HuH-7 (cell line): ENCODE results near the gene FLT3LG.
"Not testable (repeated sequence)": the region's sequence is repeated elsewhere in the genome, so short reads cannot be mapped to it uniquely, and the experiment has no call there.

Experiments
- DNase-seq: peaks from one replicate; pipeline ENCODE4 v3.0.0; 2011; ENCODE audit warnings: low spot score

Gene FLT3LG

DNA sequence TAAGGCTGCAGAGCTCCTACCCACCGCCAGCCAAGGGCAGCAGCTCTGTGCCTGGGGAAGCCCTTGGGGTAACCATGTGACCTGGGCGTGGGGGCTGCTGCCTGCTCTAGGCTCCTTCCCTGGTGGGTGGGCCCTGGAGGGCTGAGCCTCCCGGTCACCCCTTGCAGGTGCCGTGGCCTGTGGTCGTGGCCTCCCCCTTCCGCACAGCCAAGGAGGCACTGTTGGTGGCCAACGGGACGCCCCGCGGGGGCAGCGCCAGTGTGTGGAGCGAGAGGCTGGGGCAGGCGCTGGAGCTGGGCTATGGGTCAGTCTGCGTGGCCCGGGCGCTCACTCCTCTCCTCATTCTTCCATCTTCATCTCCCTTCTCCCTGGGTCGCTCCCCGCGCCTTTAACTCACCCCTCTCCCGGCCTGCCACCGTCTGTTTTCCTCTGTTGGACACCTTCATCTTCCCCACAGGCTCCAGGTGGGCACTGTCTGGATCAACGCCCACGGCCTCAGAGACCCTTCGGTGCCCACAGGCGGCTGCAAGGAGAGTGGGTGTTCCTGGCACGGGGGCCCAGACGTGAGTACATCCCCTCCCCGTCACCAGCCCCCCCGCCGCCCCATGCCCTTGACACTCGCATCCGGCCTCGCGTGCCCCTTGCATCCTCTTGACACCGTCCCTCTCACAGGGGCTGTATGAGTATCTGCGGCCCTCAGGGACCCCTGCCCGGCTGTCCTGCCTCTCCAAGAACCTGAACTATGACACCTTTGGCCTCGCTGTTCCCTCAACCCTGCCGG lies 9.9 kb upstream of the FLT3LG start:
- DNase-seq: no peak

GRCh38 chr19:49465371-49465770 lies 8.6 kb upstream of the FLT3LG start:
- no peak for DNase-seq

- no peak for DNase-seq
These were observed 5.8 kb upstream of the FLT3LG start for GRCh38 chr19:49468199-49468598.

GRCh38 chr19:49468746-49469447 lies 5.1 kb upstream of the FLT3LG start:
- DNase-seq: no peak

- DNase-seq: no peak
These were observed 4.0 kb upstream of the FLT3LG start for GRCh38 chr19:49469828-49470614.

DNA sequence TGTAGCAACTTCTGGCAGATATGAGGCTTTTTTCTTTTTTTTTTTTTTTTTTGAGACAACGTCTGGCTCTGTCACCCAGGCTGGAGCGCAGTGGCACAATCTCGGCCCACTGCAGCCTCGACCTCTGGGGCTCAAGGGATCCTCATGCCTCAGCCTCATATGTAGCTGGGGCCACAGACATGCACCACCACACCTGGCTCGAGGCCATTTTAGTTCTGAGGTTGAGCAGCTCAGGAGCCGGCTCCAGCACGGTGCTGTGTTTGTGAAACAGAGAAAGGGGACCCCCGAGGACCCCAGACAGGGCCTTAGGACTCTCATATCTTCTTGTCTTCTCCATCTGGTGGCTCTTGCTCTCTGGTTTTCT lies 3.4 kb upstream of the FLT3LG start:
- no peak for DNase-seq

- DNase-seq: no peak
These were observed 1.1 kb upstream of the FLT3LG start for GRCh38 chr19:49472936-49473335.

DNA sequence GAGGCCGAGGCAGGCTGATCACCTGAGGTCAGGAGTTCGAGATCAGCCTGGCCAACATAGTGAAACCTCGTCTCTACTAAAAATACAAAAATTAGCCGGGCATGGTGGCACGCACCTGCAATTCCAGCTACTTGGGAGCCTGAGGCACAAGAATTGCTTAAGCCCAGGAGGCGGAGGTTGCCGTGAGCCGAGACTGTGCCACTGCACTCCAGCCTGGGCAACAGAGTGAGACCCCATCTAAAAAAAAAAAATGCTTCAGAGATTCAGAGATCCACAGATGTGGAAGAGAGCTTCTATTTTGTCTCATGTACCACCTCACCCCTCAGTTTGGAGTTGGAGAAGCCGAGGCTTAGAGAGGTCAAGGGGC lies 531 bp upstream of the FLT3LG start:
- not testable (repeated sequence) for DNase-seq

- no peak for DNase-seq
These were observed 518 bp downstream of the FLT3LG start for GRCh38 chr19:49474542-49474924.

GRCh38 chr19:49475191-49475917 lies 1.3 kb downstream of the FLT3LG start:
- no peak for DNase-seq

DNA sequence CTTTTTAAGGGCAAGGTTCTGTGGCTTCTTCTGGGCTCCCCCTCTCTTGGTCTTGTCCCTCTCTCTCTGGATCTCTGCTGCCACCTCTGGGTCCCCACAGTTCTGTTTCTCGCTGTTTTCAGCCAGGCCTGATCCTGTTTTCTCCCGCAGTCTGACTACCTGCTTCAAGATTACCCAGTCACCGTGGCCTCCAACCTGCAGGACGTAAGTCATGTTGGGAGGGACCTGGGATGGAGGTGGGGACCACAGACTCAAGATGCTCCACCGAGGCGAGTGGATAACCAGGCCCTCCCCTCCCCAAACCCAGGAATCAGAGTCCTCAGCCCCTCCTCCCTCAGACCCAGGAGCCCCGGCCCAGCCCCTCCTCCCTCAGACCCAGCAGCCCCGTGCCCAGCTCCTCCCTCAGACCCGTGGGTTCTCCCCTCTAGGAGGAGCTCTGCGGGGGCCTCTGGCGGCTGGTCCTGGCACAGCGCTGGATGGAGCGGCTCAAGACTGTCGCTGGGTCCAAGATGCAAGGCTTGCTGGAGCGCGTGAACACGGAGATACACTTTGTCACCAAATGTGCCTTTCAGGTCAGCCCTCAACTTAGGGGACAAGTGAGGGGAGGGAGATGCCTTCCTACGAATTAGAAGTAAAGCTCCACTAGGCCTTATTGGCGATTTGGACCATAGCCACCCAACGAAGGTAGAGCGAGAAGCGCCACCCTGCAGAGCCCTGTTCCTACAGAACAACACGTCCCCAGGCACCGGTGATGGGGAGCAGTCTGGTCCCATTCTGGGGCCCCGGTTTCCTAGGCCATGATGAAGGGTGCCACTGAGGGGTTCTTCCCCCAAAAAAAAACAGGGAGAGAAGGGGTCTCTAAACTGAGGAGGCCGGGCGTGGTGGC lies 2.2 kb downstream of the FLT3LG start:
- DNase-seq: peak; percentile 91

DNA sequence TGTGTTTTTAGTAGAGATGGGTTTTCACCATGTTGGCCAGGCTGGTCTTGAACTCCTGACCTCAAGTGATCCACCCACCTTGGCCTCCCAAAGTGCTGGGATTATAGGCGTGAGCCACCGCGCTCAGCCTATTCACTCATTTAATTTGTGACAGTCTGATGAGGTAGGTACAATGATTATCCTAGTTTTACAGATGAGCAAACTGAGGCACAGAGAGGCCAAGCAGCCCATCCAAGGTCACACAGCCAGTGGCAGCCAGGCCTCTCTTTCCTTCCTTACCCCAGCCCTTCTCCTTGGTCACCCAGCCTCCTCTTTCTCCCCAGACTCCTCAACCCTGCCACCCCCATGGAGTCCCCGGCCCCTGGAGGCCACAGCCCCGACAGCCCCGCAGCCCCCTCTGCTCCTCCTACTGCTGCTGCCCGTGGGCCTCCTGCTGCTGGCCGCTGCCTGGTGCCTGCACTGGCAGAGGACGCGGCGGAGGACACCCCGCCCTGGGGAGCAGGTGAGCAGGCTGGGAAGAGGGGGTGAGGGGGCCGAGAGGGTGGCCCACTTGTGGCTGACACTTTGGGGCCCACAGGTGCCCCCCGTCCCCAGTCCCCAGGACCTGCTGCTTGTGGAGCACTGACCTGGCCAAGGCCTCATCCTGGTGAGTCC lies 6.1 kb downstream of the FLT3LG start:
- no peak for DNase-seq

DNA sequence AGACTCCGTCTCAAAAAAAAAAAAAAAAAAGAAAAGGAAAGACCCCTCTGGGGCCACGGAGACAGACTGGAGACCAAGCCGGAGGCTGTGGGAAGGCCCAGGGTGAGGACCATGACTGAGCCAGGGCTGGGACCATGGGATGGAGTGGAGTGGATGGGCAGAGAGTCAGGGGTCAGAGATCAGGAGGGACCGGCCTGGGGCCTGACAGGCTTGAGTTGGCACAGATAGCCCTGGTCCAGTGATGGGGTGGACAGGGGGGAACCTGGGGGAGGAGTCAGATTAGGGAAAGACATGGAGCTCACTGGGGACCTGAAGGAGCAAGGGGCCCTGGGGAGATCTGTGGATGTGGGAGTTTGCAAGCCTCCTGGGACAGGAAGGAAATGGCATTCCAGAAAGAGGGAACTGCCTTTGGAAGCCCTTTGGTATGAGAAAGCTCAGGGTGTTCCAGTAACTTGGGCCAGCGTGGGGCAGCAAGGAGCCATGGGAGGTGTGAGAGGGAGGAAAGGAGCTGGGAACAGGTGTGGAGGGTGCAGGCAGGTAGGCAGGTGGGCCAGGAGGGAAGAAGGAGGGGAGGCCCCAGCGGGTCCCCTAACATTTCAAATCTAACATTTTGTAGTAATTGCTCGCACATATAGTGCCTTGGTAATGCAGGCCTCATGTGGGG lies 7.1 kb downstream of the FLT3LG start:
- no peak for DNase-seq

- no peak for DNase-seq
These were observed 12.2 kb downstream of the FLT3LG start for GRCh38 chr19:49486232-49486631.

GRCh38 chr19:49486710-49487276 lies 12.8 kb downstream of the FLT3LG start:
- no peak for DNase-seq

- DNase-seq: peak; percentile 98
These were observed 13.4 kb downstream of the FLT3LG start, which contains the start of gene RPL13A for GRCh38 chr19:49487277-49488045. Gene RPL13A (plus strand): TSS chr19:49487608. CDS start chr19:49487630, 22 bp downstream.

- DNase-seq: no peak
These were observed 14.2 kb downstream of the FLT3LG start for GRCh38 chr19:49488046-49488862.
